Hepatocyte (in vitro differentiated cells): ENCODE measurements around the gene MRGPRD. TPM values are rescaled to one million over a fixed set of nuclear protein-coding genes. Genes with fewer than 3 reads are reported as not detected.

ENCODE experiments used
- DNase-seq: peaks from one replicate; pipeline ENCODE4 v3.0.0-alpha.2; 2016; ENCODE audit warnings: low spot score
- H2AFZ ChIP-seq: fragments of 200-600 bp; sonication (generic); 2 replicates; pipeline ENCODE4 v1.6.0; 2016; ENCODE audit warnings: antibody characterized with exemption, mild to moderate bottlenecking
- H3K27ac ChIP-seq: fragments of 200-600 bp; sonication (generic); 2 replicates; pipeline ENCODE4 v1.5.1; 2016; ENCODE audit warnings: mild to moderate bottlenecking
- H3K27me3 ChIP-seq: fragments of 200-600 bp; sonication (generic); 2 replicates; pipeline ENCODE4 v1.6.1; 2016
- H3K36me3 ChIP-seq: fragments of 200-600 bp; sonication (generic); replicated peaks from 2 replicates; pipeline ENCODE4 v1.5.1; 2016; ENCODE audit warnings: low read depth; ENCODE audit not compliant: insufficient read depth
- H3K4me1 ChIP-seq: fragments of 200-600 bp; sonication (generic); 2 replicates; pipeline ENCODE4 v1.5.1; 2016; ENCODE audit warnings: mild to moderate bottlenecking, moderate library complexity; ENCODE audit not compliant: insufficient read depth
- H3K4me2 ChIP-seq: fragments of 200-600 bp; sonication (generic); 2 replicates; pipeline ENCODE4 v1.6.0; 2016
- H3K4me3 ChIP-seq: fragments of 200-600 bp; sonication (generic); 2 replicates; pipeline ENCODE4 v1.5.1; 2016; ENCODE audit warnings: mild to moderate bottlenecking
- H3K79me2 ChIP-seq: fragments of 200-600 bp; sonication (generic); 2 replicates; pipeline ENCODE4 v1.6.0; 2017; ENCODE audit warnings: mild to moderate bottlenecking
- H3K9me2 ChIP-seq: fragments of 200-600 bp; sonication (generic); replicated peaks from 2 replicates; pipeline ENCODE4 v1.6.0; 2017; ENCODE audit warnings: mild to moderate bottlenecking; ENCODE audit not compliant: insufficient read depth
- H3K9me3 ChIP-seq: fragments of 200-600 bp; sonication (generic); 2 replicates; pipeline ENCODE4 v1.5.1; 2016; ENCODE audit warnings: low read depth, mild to moderate bottlenecking
- H4K20me1 ChIP-seq: fragments of 200-600 bp; sonication (generic); 2 replicates; pipeline ENCODE4 v1.6.0; 2016; ENCODE audit warnings: mild to moderate bottlenecking; ENCODE audit not compliant: insufficient read depth, poor library complexity, severe bottlenecking
- CTCF ChIP-seq: fragments of 200-600 bp; sonication (generic); IDR thresholded peaks from 2 replicates; pipeline ENCODE4 v1.5.1; 2016; ENCODE audit warnings: antibody characterized with exemption, mild to moderate bottlenecking; ENCODE audit not compliant: poor library complexity
- EZH2 ChIP-seq: fragments of 200-600 bp; sonication (generic); IDR thresholded peaks from 2 replicates; pipeline ENCODE4 v1.6.1; 2016; ENCODE audit warnings: antibody characterized with exemption, mild to moderate bottlenecking, borderline replicate concordance
- EZH2phosphoT487 ChIP-seq: fragments of 200-600 bp; sonication (generic); IDR thresholded peaks from one replicate; pipeline ENCODE4 v1.6.1; 2018; ENCODE audit warnings: antibody characterized with exemption, mild to moderate bottlenecking, low read depth, moderate library complexity; ENCODE audit not compliant: unreplicated experiment, severe bottlenecking
- WGBS: methylation state at CpG from one replicate; pipeline ENCODE4 v1.1.6; 2016; ENCODE audit warnings: low lambda C conversion rate; ENCODE audit errors: missing lambda C conversion rate; 5-methylcytosine and 5-hydroxymethylcytosine counted together
- polyA plus RNA-seq: library from polyadenylated mRNA; unstranded; fragments of >200 nt; fragmentation: Nextera tagmentation; extraction: Ambion mirVana; gene quantifications from 2 replicates; pipeline ENCODE4 v1.2.1, GENCODE V29; 2016
- total RNA-seq: library from RNA; depleted of rRNA; stranded (reverse); fragments of >200 nt; gene quantifications from 2 replicates; pipeline ENCODE4 v1.2.3, GENCODE V29; 2014

The MRGPRD gene
- total and polyA plus RNA-seq, 2 experiments from 2014 or later, result not detected

GRCh38 chr11:68998390-68998911 is 17.7 kb upstream of the MRGPRD start:
- Histone ChIP-seq H3K4me2 (peak overlapping the region; percentile 13), H3K27ac (no peak overlapping the region)
- WGBS, result 45% methylated on average over 13 of the region's 13 CpGs

DNA sequence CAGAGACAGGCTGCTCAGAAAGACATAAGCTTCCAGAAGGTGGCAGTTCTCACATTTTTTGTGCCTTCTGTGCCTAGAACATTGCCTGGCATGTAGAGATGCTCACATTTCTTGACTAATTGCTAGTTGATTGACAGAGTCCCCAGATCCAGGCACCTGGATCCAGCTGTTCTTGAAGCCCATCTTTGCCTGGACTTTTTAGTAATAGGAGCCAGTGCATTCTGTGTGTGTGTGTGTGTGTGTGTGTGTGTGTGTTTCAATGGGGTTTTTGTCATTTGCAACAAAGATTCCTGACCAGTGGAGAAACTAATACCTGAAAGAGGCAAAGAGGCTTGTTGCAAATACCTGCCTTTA is 17.2 kb upstream of the MRGPRD start:
- Histone ChIP-seq H3K4me2 (peak overlapping the region; percentile 13), H3K36me3 (no peaks in the 10 kb centered on the region), H3K4me3 (no peak overlapping the region), H3K79me2 (no peaks in the 10 kb centered on the region), H3K9me2 (no peaks in the 10 kb centered on the region), H2AFZ (no peak overlapping the region), H4K20me1 (no peaks in the 10 kb centered on the region), H3K9me3 (no peaks in the 10 kb centered on the region), H3K27ac (no peak overlapping the region), H3K4me1 (no peaks in the 10 kb centered on the region), H3K27me3 (no peaks in the 10 kb centered on the region)
- TF ChIP-seq EZH2 (no peak), EZH2phosphoT487 (no peak), CTCF (no peak)
- DNase-seq, result no peak

More at GRCh38 chr11:68998390-68998911, 17.7 kb upstream of the MRGPRD start:
- Histone ChIP-seq H3K4me3 (no peak overlapping the region), H3K9me3 (no peaks in the 10 kb centered on the region), H3K36me3 (no peaks in the 10 kb centered on the region), H4K20me1 (no peaks in the 10 kb centered on the region), H3K9me2 (no peaks in the 10 kb centered on the region), H3K27me3 (no peaks in the 10 kb centered on the region), H3K4me1 (no peaks in the 10 kb centered on the region), H3K79me2 (no peaks in the 10 kb centered on the region), H2AFZ (no peak overlapping the region)
- no peak for TF ChIP-seq EZH2phosphoT487
- no peak for TF ChIP-seq EZH2
- TF ChIP-seq CTCF, result no peak
- peak; percentile 70 for DNase-seq

DNA sequence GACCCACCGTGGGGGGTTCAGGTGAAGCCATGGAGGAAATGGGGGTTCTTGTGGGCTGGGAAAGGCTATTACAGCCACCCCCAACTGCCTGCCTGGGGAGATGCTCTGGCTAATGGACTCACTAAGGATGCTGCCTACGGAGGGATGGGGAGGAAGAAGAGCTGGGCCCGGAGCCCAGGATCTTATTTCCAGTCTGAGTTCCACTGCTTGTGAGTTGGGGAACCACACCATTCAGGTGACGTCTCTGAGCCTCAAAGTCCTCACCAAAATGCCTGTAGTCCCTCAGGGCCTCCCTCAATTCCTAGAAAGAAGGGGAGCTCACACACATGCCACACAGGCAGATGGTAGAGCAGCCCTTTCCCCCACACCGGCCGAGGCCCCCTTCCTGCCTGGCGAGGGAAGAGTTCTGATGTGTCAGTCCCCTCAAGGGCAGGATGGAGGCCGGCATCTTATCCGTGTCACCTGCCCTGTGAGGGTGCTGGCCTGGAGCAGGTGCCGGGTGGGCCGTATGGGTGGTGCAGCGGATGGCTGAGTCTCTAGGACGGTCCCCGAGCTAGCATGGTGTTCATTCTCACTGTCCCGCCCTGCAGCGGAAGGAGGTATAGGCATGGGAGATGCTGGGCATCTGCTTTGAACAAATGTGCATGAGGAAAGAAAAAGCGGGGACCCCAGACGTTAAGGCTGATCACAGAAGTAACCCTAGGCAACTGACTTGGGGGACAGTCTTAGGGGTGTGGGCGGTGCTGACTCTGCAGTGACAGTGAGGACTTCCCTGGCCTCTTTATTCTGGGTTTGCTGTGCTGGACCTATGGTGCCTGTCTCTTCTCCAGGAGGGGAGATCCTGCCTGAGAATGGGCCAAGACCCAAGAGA is 16.6 kb upstream of the MRGPRD start:
- TF ChIP-seq CTCF (no peak), EZH2phosphoT487 (no peak), EZH2 (no peak)
- H3K36me3 ChIP-seq, result no peaks in the 10 kb centered on the region
- no peak overlapping the region for H3K4me2 ChIP-seq
- H3K4me3 ChIP-seq, result no peak overlapping the region
- no peaks in the 10 kb centered on the region for H3K4me1 ChIP-seq
- H3K9me3 ChIP-seq, result no peaks in the 10 kb centered on the region
- H3K27me3 ChIP-seq, result no peaks in the 10 kb centered on the region
- no peaks in the 10 kb centered on the region for H3K9me2 ChIP-seq
- WGBS, result 87% methylated on average over 19 of the region's 19 CpGs
- H4K20me1 ChIP-seq, result no peaks in the 10 kb centered on the region
- no peak overlapping the region for H2AFZ ChIP-seq
- no peak for DNase-seq
- no peak overlapping the region for H3K27ac ChIP-seq
- H3K79me2 ChIP-seq, result no peaks in the 10 kb centered on the region
